Right lobe of liver (tissue), 4 donors: Measurements from ENCODE around the gene KANSL1.

Experiments
- POLR2A ChIP-seq: fragments of 450-650 bp; IDR thresholded peaks from one replicate; pipeline ENCODE4 v1.6.1; 2017; ENCODE audit warnings: antibody characterized with exemption, mild to moderate bottlenecking
- TF ChIP-seq, protein P1 (sequence below), 4 donors: fragments of 200-600 bp in 3 of 4; fragments of 450-650 bp in 1 of 4; IDR thresholded peaks; one replicate each; pipeline versions ENCODE4 v1.5.1 to v1.8.0; 2016 to 2022; ENCODE audit warnings: antibody characterized with exemption in 4 of 4, mild to moderate bottlenecking in 2 of 4
- donor health status: DM: no; HTN: no; CAD: no.
- donor health status: DM: no; HTN: no; CAD: no.
- donor health status: DM: no; HTN: yes; CAD: no.

DNA sequence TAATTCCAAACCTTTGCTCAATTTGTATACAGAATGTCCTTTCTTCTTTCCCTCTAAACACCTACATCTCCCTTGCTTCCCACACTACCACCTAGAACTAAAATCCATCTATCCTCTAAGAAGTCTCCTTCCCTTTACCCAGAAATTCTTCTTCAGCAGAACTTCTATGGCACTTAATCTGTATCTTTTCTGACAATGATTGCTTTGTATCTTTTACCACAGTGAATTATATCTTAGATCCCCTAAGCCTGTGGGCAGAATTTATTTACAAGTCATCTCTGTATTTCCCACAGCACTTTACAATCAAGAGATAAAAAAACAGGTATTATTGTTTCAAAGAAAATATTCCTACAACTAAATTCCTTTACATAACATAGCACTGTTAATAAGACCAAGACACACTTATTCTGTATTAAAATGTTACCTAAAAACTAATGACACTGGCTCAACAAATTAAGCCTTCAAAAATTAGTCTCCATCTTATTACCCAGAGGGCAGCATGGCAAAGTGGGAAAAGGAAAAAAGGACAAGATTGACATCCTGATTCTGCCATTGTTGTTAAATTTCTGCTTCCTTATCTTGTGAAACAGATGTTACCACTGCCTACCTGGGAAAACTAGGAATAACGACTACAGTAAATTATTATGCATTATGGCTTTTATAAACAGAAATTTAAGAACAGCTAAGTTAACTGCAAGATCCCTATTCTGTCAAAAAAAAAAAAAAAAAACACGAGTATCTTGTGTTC lies 42.8 kb downstream of the KANSL1 start:
- TF ChIP-seq, protein P1, sequence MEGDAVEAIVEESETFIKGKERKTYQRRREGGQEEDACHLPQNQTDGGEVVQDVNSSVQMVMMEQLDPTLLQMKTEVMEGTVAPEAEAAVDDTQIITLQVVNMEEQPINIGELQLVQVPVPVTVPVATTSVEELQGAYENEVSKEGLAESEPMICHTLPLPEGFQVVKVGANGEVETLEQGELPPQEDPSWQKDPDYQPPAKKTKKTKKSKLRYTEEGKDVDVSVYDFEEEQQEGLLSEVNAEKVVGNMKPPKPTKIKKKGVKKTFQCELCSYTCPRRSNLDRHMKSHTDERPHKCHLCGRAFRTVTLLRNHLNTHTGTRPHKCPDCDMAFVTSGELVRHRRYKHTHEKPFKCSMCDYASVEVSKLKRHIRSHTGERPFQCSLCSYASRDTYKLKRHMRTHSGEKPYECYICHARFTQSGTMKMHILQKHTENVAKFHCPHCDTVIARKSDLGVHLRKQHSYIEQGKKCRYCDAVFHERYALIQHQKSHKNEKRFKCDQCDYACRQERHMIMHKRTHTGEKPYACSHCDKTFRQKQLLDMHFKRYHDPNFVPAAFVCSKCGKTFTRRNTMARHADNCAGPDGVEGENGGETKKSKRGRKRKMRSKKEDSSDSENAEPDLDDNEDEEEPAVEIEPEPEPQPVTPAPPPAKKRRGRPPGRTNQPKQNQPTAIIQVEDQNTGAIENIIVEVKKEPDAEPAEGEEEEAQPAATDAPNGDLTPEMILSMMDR (IDR thresholded peaks at IDR 0.05) = no peak
- TF ChIP-seq POLR2A = no peak
